PC-3 (cell line): ENCODE data around the gene RBM6. TPM values are rescaled to one million over a fixed set of nuclear protein-coding genes. Genes with fewer than 3 reads are reported as not detected.

Experiments used
- ATAC-seq: fragments of 200-7000 bp; cut with Tn5 transposase; 2 replicates; pipeline ENCODE4 v1.9.1; 2020; ENCODE audit warnings: mild to moderate bottlenecking, moderate library complexity
- BruUV-seq: library from RNA; stranded (reverse); fragments of 400-500 nt; replicated peaks from 2 replicates; lab custom pipeline; 2021; lab: Mats Ljungman, UMichigan
- CTCF ChIA-PET: fragments of 300-600 bp; sonication (Branson Sonifier 250); formaldehyde crosslinking; loops from one replicate; lab custom pipeline; 2022; ENCODE audit warnings: antibody characterized with exemption; lab: Charles Lee
- POLR2A ChIA-PET: fragments of 300-600 bp; sonication (Branson Sonifier 250); formaldehyde crosslinking; loops from one replicate; lab custom pipeline; 2022; ENCODE audit warnings: antibody characterized with exemption; ENCODE audit not compliant: unreplicated experiment; lab: Charles Lee
- DNase-seq: peaks from one replicate; pipeline ENCODE4 v3.0.0-alpha.2; 2015
- H2AFZ ChIP-seq: fragments of 300-600 bp; sonication (generic); 2 replicates; pipeline ENCODE4 v1.6.0; 2016; ENCODE audit warnings: antibody characterized with exemption, low read length
- H3F3A ChIP-seq: fragments of 300-600 bp; sonication (generic); one replicate; pipeline ENCODE4 v1.6.0; 2017; ENCODE audit warnings: antibody characterized with exemption, low read length, control low read depth, mild to moderate bottlenecking; ENCODE audit not compliant: unreplicated experiment
- H3K27ac ChIP-seq: fragments of 300-600 bp; sonication (generic); 2 replicates; pipeline ENCODE4 v1.5.1; 2016; ENCODE audit warnings: mild to moderate bottlenecking, low read length
- H3K27me3 ChIP-seq: fragments of 300-600 bp; sonication (generic); 2 replicates; pipeline ENCODE4 v1.6.1; 2016; ENCODE audit warnings: low read length, mixed read lengths
- H3K36me3 ChIP-seq: fragments of 300-600 bp; sonication (generic); 2 replicates; pipeline ENCODE4 v1.6.1; 2016; ENCODE audit warnings: low read depth, mixed run types, low read length, mixed read lengths
- H3K4me1 ChIP-seq: fragments of 300-600 bp; sonication (generic); 2 replicates; pipeline ENCODE4 v1.5.1; 2016; ENCODE audit warnings: low read length; ENCODE audit not compliant: insufficient read depth
- H3K4me2 ChIP-seq: fragments of 300-600 bp; sonication (generic); 2 replicates; pipeline ENCODE4 v1.6.0; 2016; ENCODE audit warnings: low read length
- H3K4me3 ChIP-seq: fragments of 300-600 bp; sonication (generic); 2 replicates; pipeline ENCODE4 v1.5.1; 2016; ENCODE audit warnings: mild to moderate bottlenecking, low read length, mixed read lengths
- H3K79me2 ChIP-seq: fragments of 300-600 bp; sonication (generic); 2 replicates; pipeline ENCODE4 v1.6.1; 2017; ENCODE audit warnings: low read length, mixed read lengths
- H3K9ac ChIP-seq: fragments of 300-600 bp; sonication (generic); 2 replicates; pipeline ENCODE4 v1.6.0; 2016; ENCODE audit warnings: mild to moderate bottlenecking, low read length
- H3K9me2 ChIP-seq: fragments of 300-600 bp; sonication (generic); replicated peaks from 2 replicates; pipeline ENCODE4 v1.6.1; 2016; ENCODE audit warnings: mixed run types, low read length, mixed read lengths
- H3K9me3 ChIP-seq: fragments of 300-600 bp; sonication (generic); 2 replicates; pipeline ENCODE4 v1.6.1; 2016; ENCODE audit warnings: low read length, mixed read lengths
- H4K20me1 ChIP-seq: fragments of 300-600 bp; sonication (generic); 2 replicates; pipeline ENCODE4 v1.6.1; 2016; ENCODE audit warnings: low read length, mixed read lengths
- EZH2 ChIP-seq: fragments of 300-600 bp; sonication (generic); IDR thresholded peaks from one replicate; pipeline ENCODE4 v1.6.1; 2017; ENCODE audit warnings: antibody characterized with exemption, mild to moderate bottlenecking, low read length; ENCODE audit not compliant: unreplicated experiment
- EZH2phosphoT487 ChIP-seq: fragments of 300-600 bp; sonication (generic); IDR thresholded peaks from 2 replicates; pipeline ENCODE4 v1.6.1; 2018; ENCODE audit warnings: mild to moderate bottlenecking, antibody characterized with exemption, low read length, borderline replicate concordance
- intact Hi-C: fragments of 100-400 bp; cut with micrococcal nuclease; formaldehyde crosslinking; loops from 2 replicates; pipeline ENCODE4 v1.9.0; 2023
- total RNA-seq: library from RNA; depleted of rRNA; stranded (reverse); fragments of >200 nt; gene quantifications from 2 replicates; pipeline ENCODE4 v1.2.3, GENCODE V29; 2014
- TF ChIP-seq, protein P1 (sequence below): fragments of 300-600 bp; sonication (generic); conservative IDR thresholded peaks from 2 replicates; pipeline ENCODE4 v1.5.1; 2017; ENCODE audit warnings: antibody characterized with exemption, low read depth, mild to moderate bottlenecking, low read length

The RBM6 gene
- total RNA-seq, 1 experiment from 2014 or later, result 64.6 TPM

DNA sequence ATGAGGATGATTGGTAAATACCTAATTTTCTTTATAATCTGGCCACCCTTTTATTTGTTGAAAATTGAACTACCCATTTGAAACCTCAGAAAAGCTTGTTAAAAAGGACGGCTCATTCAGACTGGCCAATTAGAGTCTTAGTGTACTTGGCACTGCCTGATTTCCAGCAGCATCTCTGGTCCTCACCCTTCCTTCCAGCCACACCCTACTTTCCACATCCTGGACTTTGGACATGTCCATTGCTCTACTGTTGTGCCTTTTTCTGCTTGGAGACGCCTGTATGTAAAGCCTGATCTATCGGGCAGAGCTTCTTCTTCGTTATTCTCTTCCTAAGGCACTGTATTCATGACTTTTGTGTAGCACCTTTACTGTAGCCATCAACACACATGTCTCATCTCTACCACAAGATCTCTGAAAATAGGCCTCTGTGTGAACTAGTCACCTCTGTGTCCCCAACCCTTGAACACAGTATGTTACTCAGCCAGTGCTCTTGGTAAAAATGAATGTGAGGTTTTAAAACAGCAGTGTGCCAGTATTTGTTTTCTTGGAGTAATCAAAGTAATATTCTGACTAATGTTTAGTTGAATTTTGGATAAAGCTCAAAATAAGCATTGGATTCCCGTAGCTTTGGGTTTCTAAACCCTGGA lies 155.5 kb downstream of the RBM6 start:
- ATAC-seq (peak; percentile 91), DNase-seq (peak; percentile 40)
- ChIA-PET POLR2A (interaction anchor here (0.5 to 0.7 kb wide), 3 partner anchors 14 to 248 kb away, joined by 3 to 10 read pairs (median 5); no protein-coding TSS in a partner anchor), CTCF (no interaction called here)
- H3K9me3 ChIP-seq, result no peaks in the 10 kb centered on the region
- intact Hi-C loops, result no loop called here
- TF ChIP-seq EZH2phosphoT487 (no peak), EZH2 (no peak)
- TF ChIP-seq, protein P1, sequence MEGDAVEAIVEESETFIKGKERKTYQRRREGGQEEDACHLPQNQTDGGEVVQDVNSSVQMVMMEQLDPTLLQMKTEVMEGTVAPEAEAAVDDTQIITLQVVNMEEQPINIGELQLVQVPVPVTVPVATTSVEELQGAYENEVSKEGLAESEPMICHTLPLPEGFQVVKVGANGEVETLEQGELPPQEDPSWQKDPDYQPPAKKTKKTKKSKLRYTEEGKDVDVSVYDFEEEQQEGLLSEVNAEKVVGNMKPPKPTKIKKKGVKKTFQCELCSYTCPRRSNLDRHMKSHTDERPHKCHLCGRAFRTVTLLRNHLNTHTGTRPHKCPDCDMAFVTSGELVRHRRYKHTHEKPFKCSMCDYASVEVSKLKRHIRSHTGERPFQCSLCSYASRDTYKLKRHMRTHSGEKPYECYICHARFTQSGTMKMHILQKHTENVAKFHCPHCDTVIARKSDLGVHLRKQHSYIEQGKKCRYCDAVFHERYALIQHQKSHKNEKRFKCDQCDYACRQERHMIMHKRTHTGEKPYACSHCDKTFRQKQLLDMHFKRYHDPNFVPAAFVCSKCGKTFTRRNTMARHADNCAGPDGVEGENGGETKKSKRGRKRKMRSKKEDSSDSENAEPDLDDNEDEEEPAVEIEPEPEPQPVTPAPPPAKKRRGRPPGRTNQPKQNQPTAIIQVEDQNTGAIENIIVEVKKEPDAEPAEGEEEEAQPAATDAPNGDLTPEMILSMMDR, result no peak
- peaks cover 13% of the 10 kb centered on the region for H3K4me1 ChIP-seq
- H2AFZ ChIP-seq, result no peak overlapping the region
- no peaks in the 10 kb centered on the region for H3K9me2 ChIP-seq
- H3K36me3 ChIP-seq, result peaks cover 81% of the 10 kb centered on the region
- H4K20me1 ChIP-seq, result peaks cover 16% of the 10 kb centered on the region
- no TSS peak for BruUV-seq
- peak overlapping the region; percentile 6; the same call in 1 of the 2 replicates for H3K27ac ChIP-seq
- no peaks in the 10 kb centered on the region for H3F3A ChIP-seq
- no peak overlapping the region for H3K4me3 ChIP-seq
- no peaks in the 10 kb centered on the region for H3K27me3 ChIP-seq
- no peak overlapping the region for H3K4me2 ChIP-seq
- H3K9ac ChIP-seq, result no peak overlapping the region
- H3K79me2 ChIP-seq, result peaks cover 61% of the 10 kb centered on the region

DNA sequence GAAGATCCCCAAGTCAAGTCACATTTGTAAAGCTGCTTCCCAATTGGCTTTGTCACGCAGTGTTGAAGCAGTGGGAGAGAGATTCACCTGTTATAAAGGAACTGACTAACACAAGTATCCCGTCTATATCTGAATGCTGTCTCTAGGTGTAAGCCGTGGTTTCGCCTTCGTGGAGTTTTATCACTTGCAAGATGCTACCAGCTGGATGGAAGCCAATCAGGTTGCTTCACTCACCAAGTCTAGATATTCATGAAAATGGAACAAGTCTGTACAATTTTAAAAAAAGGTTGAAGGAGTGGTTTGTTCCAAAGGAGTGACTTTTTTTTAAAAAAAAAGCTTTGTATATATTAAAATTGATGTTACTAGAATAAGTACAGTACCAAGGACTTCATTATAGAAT lies 160.4 kb downstream of the RBM6 start:
- Histone ChIP-seq H3K27me3 (no peaks in the 10 kb centered on the region), H3F3A (peaks cover 4% of the 10 kb centered on the region)
- intact Hi-C loops, result no loop called here

More for the DNA sequence above, 160.4 kb downstream of the RBM6 start:
- no peaks in the 10 kb centered on the region for H3K9me3 ChIP-seq
- H3K4me3 ChIP-seq, result no peak overlapping the region
- TF ChIP-seq EZH2 (no peak), EZH2phosphoT487 (no peak)
- TF ChIP-seq, protein P1, result no peak
- peaks cover 88% of the 10 kb centered on the region for H3K36me3 ChIP-seq
- ChIA-PET POLR2A (interaction anchor here (0.6 kb wide), 1 partner anchor 376 kb away, joined by 3 read pairs; the partner anchor contains the start of gene GMPPB), CTCF (no interaction called here)
- no peak for DNase-seq
- ATAC-seq, result no peak
- 0 out of 2 replicates have a peak, but pooled peaks cover 11% of the 10 kb centered on the region for H4K20me1 ChIP-seq
- no peak overlapping the region for H3K4me2 ChIP-seq
- H3K9ac ChIP-seq, result no peak overlapping the region
- no peaks in the 10 kb centered on the region for H3K9me2 ChIP-seq
- peaks cover 23% of the 10 kb centered on the region for H3K79me2 ChIP-seq
- peaks cover 2% of the 10 kb centered on the region; the same call in 1 of the 2 replicates for H3K4me1 ChIP-seq
- BruUV-seq, result TSS peak; percentile 1
- no peak overlapping the region for H2AFZ ChIP-seq
- H3K27ac ChIP-seq, result no peak overlapping the region
